Tibial nerve (tissue), 4 donors: Measurements from ENCODE around the gene SCGN.

Experiments
- EP300 ChIP-seq, 2 donors: sonication (generic); formaldehyde crosslinking; IDR thresholded peaks; one replicate each; pipeline ENCODE4 v1.6.1; 2017; ENCODE audit warnings: antibody characterized with exemption in 2 of 2, mild to moderate bottlenecking in 1 of 2
- TF ChIP-seq, protein P1 (sequence below), 5 experiments: fragments of 200-600 bp in 3 of 5; fragments of 450-650 bp in 2 of 5; sonication (generic) in 3 of 5; IDR thresholded peaks; one replicate each; pipeline ENCODE4 v1.5.1; 2016 to 2019; ENCODE audit warnings: antibody characterized with exemption in 5 of 5, mild to moderate bottlenecking in 3 of 5, moderate library complexity in 2 of 5

DNA sequence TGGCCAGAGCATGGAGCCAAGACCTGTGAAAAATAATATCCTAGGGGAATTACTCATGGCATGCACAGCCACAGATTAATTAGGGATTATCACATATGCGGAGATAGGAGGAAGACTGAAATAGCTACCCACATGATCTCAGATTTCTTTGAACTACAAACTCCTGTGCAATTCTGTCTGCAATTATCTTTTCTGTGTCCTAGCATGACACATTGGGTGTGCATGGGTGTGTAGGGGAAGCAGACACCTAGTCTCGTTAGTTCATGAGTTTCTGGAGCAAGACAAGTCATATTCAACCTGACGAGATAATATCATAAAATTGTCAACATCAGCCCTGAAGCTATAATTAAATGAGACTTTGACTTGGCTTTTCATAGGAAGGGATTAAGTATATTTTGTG lies 98.9 kb downstream of the SCGN start:
- no peak for TF ChIP-seq EP300 (IDR thresholded peaks at IDR 0.05)
- TF ChIP-seq, protein P1, sequence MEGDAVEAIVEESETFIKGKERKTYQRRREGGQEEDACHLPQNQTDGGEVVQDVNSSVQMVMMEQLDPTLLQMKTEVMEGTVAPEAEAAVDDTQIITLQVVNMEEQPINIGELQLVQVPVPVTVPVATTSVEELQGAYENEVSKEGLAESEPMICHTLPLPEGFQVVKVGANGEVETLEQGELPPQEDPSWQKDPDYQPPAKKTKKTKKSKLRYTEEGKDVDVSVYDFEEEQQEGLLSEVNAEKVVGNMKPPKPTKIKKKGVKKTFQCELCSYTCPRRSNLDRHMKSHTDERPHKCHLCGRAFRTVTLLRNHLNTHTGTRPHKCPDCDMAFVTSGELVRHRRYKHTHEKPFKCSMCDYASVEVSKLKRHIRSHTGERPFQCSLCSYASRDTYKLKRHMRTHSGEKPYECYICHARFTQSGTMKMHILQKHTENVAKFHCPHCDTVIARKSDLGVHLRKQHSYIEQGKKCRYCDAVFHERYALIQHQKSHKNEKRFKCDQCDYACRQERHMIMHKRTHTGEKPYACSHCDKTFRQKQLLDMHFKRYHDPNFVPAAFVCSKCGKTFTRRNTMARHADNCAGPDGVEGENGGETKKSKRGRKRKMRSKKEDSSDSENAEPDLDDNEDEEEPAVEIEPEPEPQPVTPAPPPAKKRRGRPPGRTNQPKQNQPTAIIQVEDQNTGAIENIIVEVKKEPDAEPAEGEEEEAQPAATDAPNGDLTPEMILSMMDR (IDR thresholded peaks at IDR 0.05), result no peak
